ENCODE measurements around the gene CDKL5.
"Not testable (repeated sequence)": the region's sequence is repeated elsewhere in the genome, so short reads cannot be mapped to it uniquely, and the experiment has no call there.

CDKL5 gene

GRCh38 chrX:18425199-18426003, at the start of gene CDKL5:
TSS of gene CDKL5 (plus strand) at chrX:18425608. CDS start at chrX:18507097, 81,489 bp downstream.
- peak; percentile 96 for FAIRE-seq
- peak; percentile 60 for DNase-seq (ENCODE audit: insufficient read length, low spot score)

GRCh38 chrX:18377796-18378195, 47.6 kb upstream of the CDKL5 start:
- no peak for DNase-seq (ENCODE audit: insufficient read length, low spot score)

GRCh38 chrX:18389966-18390365, 35.4 kb upstream of the CDKL5 start:
- DNase-seq (ENCODE audit: insufficient read length, low spot score) (no peak), FAIRE-seq (no peak)

More at GRCh38 chrX:18377796-18378195, 47.6 kb upstream of the CDKL5 start:
- no peak for FAIRE-seq

DNA sequence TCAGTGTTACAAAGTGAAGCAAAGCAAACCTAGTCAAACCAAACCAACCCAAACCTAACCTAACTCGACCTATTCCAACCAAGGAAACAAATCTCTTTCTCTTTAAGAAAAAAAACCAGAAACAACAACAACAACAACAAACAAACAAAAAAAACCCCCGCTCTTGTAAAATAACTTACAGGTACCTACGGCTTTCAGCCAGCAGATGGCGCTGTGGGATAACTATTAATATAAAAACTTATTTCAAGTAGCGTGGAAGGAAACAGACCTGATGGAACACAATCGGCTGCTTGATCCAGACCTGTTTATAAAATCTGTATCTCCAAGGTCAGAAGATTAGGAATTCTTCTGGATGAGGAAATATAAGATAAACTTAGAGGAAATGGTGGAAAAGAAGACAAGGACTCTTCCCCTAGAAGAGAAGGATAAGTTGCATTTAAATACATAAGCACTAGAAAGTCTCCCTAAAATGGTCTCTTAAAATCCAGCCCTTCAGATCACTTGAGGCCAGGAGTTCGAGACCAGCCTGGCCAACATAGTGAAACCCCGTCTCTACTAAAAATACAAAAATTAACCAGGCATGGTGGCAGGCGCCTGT, 34.4 kb upstream of the CDKL5 start:
- FAIRE-seq (peak; percentile 97), DNase-seq (ENCODE audit: insufficient read length, low spot score) (peak; percentile 12)

- DNase-seq (ENCODE audit: insufficient read length, low spot score) (no peak), FAIRE-seq (no peak)
Observed at GRCh38 chrX:18394477-18394876, 30.9 kb upstream of the CDKL5 start.

- no peak for DNase-seq (ENCODE audit: insufficient read length, low spot score)
- FAIRE-seq: no peak
Observed at GRCh38 chrX:18401848-18402213, 23.6 kb upstream of the CDKL5 start.

GRCh38 chrX:18406531-18407266, 18.7 kb upstream of the CDKL5 start:
- FAIRE-seq (no peak), DNase-seq (ENCODE audit: insufficient read length, low spot score) (no peak)

DNA sequence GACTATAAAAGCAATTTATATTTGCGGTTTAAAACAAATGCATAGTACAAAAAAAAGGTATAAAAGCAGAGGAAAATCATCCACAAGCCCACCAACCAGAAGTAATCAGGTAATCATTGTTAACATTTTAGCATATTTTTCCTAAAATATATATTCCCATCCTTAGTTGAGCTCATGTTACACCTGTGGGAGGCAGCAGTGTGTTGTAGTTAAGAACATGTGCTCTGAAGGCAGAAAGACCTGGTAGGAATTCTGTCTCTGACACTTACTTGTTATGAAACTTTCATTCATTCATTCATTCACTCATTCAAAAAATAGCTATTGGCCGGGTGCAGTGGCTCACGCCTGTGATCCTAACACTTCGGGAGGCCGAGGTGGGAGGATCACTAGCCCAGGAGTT, 15.4 kb upstream of the CDKL5 start:
- DNase-seq (ENCODE audit: insufficient read length, low spot score): no peak
- FAIRE-seq: no peak

GRCh38 chrX:18415386-18415785, 10.0 kb upstream of the CDKL5 start:
- no peak for FAIRE-seq
- DNase-seq (ENCODE audit: insufficient read length, low spot score): no peak

DNA sequence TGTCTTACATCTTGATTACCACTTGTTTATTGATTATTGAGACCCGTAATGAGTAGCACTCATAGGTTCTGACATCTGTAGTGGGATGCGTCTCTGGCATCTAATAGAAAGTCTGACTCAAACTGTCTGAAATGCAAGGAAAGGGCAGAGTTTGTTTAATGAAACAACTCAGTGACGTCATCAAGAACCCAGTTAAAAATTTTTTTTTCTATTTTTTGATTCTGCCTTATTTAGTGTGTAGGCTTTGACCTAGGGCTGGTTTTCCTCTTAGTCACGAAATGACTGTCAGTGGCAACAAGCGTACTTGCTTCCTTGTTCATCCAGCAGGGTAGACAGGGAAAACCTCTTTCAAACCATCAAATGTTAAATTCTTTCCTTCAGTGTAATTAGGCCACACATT, 3.1 kb upstream of the CDKL5 start:
- FAIRE-seq (no peak), DNase-seq (ENCODE audit: insufficient read length, low spot score) (no peak)

GRCh38 chrX:18422886-18423285, 2.5 kb upstream of the CDKL5 start:
- no peak for FAIRE-seq
- no peak for DNase-seq (ENCODE audit: insufficient read length, low spot score)

DNA sequence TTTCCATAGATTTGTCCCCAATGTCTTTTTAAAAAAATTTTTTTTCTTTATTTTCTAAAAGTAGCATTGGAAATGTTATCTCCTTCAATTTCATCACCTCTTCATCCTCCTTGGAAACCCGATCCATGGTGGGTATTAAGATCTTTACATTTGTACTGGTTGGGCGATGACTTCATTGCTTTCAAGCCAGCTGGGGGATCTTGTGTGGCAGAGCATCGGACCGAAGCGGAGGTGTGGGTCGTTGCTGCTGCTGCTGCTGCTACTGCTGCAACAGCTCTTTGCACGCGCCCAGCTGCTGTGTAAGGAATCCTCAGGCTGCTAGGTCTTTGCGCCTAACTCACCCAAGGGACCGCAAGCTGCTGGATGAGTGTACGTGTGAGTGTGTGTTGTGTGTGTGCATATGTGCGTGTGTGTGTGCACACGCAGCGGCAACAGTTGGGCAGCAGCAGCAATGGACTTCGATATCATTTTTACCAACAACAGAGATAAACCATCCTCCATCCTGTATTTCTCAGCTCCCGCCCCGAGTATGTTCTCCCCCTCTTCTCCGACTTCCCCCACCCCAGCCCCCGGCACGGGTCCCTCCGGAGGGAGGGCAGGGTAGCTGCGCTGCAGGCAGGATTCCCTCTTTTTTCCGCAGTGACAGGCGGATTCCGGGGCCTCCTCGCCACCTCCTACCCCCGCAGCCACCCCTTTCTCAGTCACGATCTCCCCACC, 768 bp upstream of the CDKL5 start:
- peak; percentile 86 for FAIRE-seq
- no peak for DNase-seq (ENCODE audit: insufficient read length, low spot score)

DNA sequence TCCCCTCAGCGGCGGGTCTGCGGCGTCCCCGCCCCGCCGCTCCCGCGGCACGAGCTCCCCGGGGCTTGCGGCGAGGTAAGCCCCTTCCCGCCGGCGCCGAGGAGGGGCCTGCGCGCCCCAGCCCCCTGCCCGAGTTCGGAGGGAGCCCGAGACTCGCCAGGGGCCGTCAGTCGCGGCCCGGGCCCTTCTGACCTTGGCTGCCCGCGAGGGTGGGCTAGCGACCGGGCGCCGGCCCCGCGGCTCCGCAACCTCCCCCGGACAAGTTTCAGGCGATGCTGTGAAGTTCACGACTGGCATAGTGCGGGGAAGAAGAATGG, 554 bp downstream of the CDKL5 start:
- FAIRE-seq (no peak), DNase-seq (ENCODE audit: insufficient read length, low spot score) (no peak)

- DNase-seq (ENCODE audit: insufficient read length, low spot score) (no peak), FAIRE-seq (no peak)
Observed at GRCh38 chrX:18428006-18428405, 2.6 kb downstream of the CDKL5 start.

- not testable (repeated sequence) for FAIRE-seq; DNase-seq (ENCODE audit: insufficient read length, low spot score)
Observed at GRCh38 chrX:18433288-18433687, 7.9 kb downstream of the CDKL5 start.

GRCh38 chrX:18434896-18435295, 9.5 kb downstream of the CDKL5 start:
- no peak for FAIRE-seq

GRCh38 chrX:18436017-18436416, 10.6 kb downstream of the CDKL5 start:
- FAIRE-seq: no peak
- DNase-seq (ENCODE audit: insufficient read length, low spot score): no peak

More at GRCh38 chrX:18434896-18435295, 9.5 kb downstream of the CDKL5 start:
- DNase-seq (ENCODE audit: insufficient read length, low spot score): no peak

GRCh38 chrX:18440835-18441234, 15.4 kb downstream of the CDKL5 start:
- DNase-seq (ENCODE audit: insufficient read length, low spot score) (no peak), FAIRE-seq (no peak)

GRCh38 chrX:18441780-18442367, 16.5 kb downstream of the CDKL5 start:
- FAIRE-seq (no peak), DNase-seq (ENCODE audit: insufficient read length, low spot score) (no peak)

- FAIRE-seq (no peak), DNase-seq (ENCODE audit: insufficient read length, low spot score) (no peak)
Observed at GRCh38 chrX:18448416-18448815, 23.0 kb downstream of the CDKL5 start.

DNA sequence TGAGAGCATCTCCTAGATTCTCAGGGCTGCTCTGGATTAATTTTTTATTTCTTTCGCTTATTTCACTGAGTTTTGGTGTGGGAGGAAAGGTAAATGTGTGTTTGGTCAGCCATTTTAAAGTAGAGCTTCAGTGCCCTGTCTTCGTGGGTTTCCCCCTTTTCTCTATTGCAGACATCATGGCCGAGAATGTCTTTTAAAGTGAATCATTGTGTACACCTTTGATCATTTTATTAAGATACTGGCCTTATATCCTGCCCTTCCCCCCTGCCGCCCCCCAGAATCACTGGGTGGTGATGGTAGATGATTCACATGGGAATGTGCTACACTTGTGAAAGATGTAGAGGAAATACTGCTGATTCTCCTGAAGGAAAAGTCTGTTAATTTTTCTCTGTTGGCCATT, 23.8 kb downstream of the CDKL5 start:
- FAIRE-seq: no peak
- no peak for DNase-seq (ENCODE audit: insufficient read length, low spot score)
